ENCODE results near the gene FAM83E.

FAM83E gene

DNA sequence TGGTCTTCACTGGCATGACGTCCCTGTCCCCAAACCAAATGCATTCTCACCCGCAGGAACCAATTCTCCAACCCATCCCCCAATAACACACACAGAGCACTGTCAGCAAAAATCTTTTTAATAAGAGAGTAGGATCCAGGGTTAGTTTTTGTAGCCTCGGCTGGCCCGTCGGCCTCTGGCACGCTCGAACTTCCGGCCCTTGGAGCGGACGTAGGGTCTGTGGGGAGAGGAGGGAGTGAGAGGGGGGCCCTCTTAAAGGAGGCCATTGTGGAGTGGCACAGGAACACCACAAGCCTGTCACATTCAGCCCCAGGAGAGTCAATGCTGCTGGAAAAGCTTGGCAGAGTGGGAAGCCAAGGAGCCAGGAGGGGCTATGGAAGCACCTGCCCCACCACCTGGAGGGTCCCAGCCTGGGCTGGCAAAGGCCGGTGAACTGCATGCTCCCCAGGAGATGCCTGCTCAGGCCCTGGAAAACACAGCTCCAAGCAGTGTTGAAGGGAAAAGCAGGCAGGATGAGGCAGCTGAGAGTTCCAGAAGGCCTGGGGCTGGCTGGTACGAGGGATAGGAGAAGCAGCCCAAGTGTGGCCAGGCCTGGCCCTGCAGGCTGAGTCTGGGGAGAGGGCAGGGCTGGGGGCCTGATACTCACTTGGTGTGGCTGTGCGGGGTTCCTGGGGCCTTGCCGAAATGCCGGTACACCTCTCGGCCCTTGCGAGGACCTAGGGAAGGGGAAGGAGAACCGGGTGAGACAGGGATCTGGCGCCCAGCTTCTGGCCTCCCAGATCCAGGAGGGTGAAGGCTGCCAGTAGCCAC, 560 bp upstream of the FAM83E start:
- TF ChIP-seq POLR2A (IDR thresholded peaks at IDR 0.05; ENCODE audit: low read depth, low read length) (no peak), TAF1 (IDR thresholded peaks at IDR 0.05; ENCODE audit: borderline replicate concordance, low read depth, low read length) (no peak), POLR2AphosphoS5 (IDR thresholded peaks at IDR 0.05; ENCODE audit: low read depth, low read length) (no peak)
- DNase-seq (ENCODE audit: insufficient read length), result no peak
- no peak for FAIRE-seq

DNA sequence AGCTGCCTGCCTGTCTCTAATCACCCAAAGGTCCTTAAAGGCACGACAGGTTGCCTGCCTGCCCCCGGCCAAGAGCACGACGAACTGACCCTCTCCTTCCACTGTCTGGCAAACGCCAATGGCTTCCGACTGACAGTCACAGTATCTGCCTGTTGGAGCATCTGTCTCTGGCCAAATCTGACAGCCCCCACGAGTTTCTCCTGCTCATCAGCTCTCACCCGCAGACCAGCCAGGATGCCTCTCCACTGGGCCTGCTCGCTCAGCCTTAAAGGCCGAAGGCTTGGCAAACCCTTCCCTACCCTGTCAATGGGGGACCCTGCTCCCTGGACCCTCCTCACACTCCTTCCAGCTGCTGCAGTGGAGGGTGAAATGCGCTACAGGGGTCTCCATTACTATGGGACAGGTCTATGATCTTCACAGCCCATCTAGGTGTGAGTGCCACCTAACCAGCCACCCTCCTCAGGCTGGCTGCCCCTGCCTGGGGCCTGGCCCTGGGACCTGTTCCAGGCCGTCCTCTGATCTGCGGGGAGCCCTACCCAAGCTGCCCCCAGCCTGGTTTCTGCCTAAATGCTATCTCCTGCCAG, 932 bp downstream of the FAM83E start:
- no peak for DNase-seq (ENCODE audit: insufficient read length)
- FAIRE-seq, result no peak
- TF ChIP-seq POLR2AphosphoS5 (IDR thresholded peaks at IDR 0.05; ENCODE audit: low read depth, low read length) (peak; percentile 72), POLR2A (IDR thresholded peaks at IDR 0.05; ENCODE audit: low read depth, low read length) (no peak)

DNA sequence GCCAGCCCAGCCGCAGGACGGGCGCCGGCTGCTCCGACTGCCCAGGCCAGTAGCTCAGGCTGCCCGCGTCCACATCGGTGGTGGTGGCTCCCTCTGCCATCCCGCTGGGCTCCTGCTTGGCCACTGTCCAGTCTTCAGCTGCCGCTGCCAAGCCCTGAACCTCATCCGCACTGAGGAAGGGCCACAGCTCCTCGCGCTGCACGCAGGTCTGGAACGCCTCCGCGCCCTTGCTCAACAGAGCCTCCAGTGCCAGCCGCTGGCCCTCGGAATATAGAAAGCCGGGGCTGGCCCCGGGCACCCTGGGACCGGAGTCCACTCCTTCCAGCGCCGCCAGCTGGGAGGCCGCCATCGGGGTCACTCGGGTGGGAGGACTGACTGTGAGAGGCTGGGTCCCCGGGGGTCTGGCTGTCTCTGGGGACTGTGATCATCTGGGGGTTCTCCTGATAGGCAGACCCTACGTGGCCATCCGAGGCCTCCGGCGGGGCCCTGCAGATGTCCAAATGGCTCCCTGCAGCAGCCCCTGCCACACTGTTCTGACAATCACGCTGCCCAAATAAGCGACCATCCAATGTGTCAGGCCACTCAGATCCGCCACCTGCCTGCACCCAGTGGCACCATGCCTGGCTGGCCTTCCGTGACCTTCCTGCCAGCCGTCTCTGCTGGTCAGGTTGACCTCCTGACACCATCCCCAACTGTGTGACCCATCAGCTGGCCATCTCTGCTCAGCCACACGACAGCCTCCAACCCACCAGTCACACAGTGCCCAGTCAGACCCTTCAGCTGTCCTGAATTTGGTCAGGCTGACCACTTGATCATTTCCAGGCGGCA, 1.6 kb downstream of the FAM83E start:
- DNase-seq (ENCODE audit: insufficient read length) (no peak), FAIRE-seq (no peak)
- TF ChIP-seq POLR2A (IDR thresholded peaks at IDR 0.05; ENCODE audit: low read depth, low read length) (no peak), TAF1 (IDR thresholded peaks at IDR 0.05; ENCODE audit: borderline replicate concordance, low read depth, low read length) (no peak), POLR2AphosphoS5 (IDR thresholded peaks at IDR 0.05; ENCODE audit: low read depth, low read length) (no peak)

DNA sequence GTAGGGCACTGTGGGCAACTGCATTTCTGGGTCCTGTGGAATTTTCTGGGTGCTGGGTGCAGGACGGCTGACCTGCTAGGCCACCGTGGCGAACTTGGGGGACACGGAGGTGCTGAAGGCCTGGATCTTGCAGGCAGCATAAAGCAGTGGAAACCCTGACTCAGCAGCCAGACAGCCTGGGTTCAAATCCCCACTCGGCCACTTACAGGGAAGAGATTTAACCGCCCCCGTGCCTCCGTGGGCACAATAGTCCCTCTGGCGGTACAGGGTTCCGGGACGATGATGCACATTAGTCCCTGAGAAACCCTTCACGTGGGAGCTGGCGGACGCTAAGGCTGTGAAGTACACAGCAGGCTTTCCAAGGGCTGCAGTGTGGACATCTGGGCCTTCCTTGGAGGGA, 3.0 kb downstream of the FAM83E start:
- TF ChIP-seq TAF1 (IDR thresholded peaks at IDR 0.05; ENCODE audit: borderline replicate concordance, low read depth, low read length) (no peak), POLR2AphosphoS5 (IDR thresholded peaks at IDR 0.05; ENCODE audit: low read depth, low read length) (no peak)
- FAIRE-seq (no peak), DNase-seq (ENCODE audit: insufficient read length) (no peak)

DNA sequence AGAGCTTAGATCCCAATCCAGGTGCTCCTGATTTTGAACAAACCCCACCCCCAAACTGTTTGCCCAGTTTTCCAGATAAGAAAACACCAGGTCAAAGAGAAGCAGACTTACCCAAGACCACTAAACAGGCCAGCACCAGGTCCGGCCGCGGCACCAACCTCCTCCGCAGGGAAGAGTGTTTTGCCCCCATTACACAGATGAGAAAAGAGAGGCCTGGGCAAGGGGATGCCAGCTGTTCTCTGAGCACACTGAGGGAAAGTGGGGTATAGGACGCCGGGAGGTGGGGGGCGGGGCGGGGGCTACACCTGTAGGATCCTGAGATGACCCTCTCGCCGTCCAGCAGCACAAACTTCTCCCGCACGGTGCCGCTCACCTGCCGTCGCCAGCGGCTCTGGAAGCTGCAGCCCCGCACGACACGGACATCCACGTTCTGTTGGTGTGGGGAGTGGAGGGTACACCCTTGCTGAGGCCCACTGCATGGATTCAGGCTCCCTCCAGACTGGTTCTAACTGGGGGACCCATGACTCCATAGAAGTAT, 5.2 kb downstream of the FAM83E start:
- no peak for FAIRE-seq
- no peak for DNase-seq (ENCODE audit: insufficient read length)
- TF ChIP-seq POLR2AphosphoS5 (IDR thresholded peaks at IDR 0.05; ENCODE audit: low read depth, low read length), result no peak
- TF ChIP-seq POLR2A (IDR thresholded peaks at IDR 0.05; ENCODE audit: low read depth, low read length), result no peak
- no peak for TF ChIP-seq TAF1 (IDR thresholded peaks at IDR 0.05; ENCODE audit: borderline replicate concordance, low read depth, low read length)

DNA sequence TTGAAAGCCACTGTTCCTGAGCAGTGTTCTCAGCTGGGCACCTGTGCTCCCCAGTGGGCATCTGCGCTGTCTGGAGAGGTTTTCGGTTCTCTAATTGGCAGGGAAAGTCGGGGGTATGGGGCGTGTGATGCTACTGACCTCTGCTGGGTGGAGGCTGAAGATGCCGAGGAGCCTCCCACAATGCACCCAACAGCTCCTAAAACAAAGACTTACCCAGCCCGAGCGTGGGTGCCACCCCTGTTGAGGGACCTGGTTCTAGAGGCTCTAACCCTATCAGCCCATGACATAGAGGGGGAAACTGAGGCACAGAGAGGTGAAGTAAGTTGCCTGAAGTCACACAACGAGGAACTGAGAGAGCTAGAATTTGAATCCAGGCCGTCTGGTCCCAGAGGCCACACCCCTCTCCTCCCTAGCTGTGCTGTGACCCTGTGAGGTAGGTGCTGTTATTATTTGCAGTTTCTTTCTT, 6.0 kb downstream of the FAM83E start:
- DNase-seq (ENCODE audit: insufficient read length) (peak; percentile 61), FAIRE-seq (peak; percentile 44)
- no peak for TF ChIP-seq POLR2A (IDR thresholded peaks at IDR 0.05; ENCODE audit: low read depth, low read length)
- TF ChIP-seq POLR2AphosphoS5 (IDR thresholded peaks at IDR 0.05; ENCODE audit: low read depth, low read length), result no peak
- TF ChIP-seq TAF1 (IDR thresholded peaks at IDR 0.05; ENCODE audit: borderline replicate concordance, low read depth, low read length), result no peak

DNA sequence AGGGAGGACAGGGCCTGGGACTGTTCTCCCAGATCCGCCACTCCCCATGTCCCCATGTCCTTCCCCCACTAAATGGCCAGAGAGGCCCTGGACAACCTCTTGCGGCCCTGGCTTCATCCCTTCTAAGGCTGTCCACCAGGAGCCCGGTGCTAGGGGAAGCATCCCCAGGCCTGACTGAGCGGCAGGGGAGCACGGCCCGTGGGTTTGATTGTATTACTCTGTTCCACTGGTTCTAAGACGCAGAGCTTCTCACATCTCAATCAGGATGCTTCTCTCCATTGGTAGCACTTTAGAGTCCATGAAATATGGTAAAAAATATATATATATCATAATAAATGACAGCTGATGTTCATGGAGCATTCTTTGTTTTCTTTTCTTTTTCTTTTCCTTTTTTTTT, 7.5 kb downstream of the FAM83E start:
- DNase-seq (ENCODE audit: insufficient read length) (no peak), FAIRE-seq (no peak)
- TF ChIP-seq POLR2AphosphoS5 (IDR thresholded peaks at IDR 0.05; ENCODE audit: low read depth, low read length) (no peak), TAF1 (IDR thresholded peaks at IDR 0.05; ENCODE audit: borderline replicate concordance, low read depth, low read length) (no peak), POLR2A (IDR thresholded peaks at IDR 0.05; ENCODE audit: low read depth, low read length) (no peak)

DNA sequence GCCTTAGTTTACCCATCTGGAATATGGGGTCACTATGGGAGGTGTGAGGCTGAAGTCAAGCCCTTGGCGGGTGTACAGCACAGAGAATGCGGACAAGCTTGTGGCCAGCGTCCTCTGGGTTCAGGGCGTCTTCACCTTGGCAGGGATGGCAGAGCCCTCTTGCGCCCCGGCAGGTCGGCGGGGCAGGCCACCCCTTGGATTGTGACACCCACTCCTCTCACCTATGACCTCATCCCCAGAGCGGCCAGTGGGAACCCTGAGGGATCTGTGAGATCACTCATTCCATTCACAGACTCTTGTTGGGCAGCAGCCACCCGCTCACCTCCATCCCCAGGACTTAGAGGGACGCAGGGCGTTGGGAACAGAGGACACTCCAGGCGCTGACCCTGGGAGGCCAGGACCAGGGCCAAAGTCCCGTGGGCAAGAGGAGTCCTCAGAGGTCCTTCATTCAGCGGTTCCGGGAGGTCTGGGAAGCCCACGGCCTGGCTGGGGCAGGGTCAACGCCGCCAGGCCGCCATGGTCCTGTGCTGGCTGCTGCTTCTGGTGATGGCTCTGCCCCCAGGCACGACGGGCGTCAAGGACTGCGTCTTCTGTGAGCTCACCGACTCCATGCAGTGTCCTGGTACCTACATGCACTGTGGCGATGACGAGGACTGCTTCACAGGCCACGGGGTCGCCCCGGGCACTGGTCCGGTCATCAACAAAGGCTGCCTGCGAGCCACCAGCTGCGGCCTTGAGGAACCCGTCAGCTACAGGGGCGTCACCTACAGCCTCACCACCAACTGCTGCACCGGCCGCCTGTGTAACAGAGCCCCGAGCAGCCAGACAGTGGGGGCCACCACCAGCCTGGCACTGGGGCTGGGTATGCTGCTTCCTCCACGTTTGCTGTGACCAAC, 8.2 kb downstream of the FAM83E start, which contains the start of gene SPACA4:
Gene SPACA4, plus strand, starts transcription at position 280 of the 896 bp plus-strand sequence. Its CDS starts 237 bp downstream, at position 517.
- TF ChIP-seq POLR2AphosphoS5 (IDR thresholded peaks at IDR 0.05; ENCODE audit: low read depth, low read length), result no peak
- TF ChIP-seq TAF1 (IDR thresholded peaks at IDR 0.05; ENCODE audit: borderline replicate concordance, low read depth, low read length), result no peak
- no peak for TF ChIP-seq POLR2A (IDR thresholded peaks at IDR 0.05; ENCODE audit: low read depth, low read length)
- FAIRE-seq, result no peak

DNA sequence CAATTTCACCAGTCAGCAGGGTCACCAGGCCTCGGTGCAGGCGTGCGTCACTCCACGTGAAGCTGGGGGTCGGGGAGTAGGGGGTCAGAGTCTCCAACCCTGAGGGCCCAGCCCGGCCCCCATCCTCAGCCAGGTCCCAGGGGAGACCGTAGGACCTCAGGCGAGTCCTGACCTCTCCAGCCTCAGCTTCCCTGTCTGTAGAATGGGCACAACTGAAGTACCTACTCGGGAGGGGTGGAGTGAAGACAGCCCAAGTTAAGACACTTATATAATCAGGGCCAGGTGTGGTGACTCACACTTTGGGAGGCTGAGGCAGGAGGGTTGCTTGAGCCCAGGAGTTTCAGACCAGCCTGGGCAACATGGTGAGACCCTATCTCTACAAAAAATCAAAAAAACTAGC, 11.0 kb downstream of the FAM83E start:
- FAIRE-seq (no peak), DNase-seq (ENCODE audit: insufficient read length) (no peak)
- TF ChIP-seq POLR2AphosphoS5 (IDR thresholded peaks at IDR 0.05; ENCODE audit: low read depth, low read length) (no peak), POLR2A (IDR thresholded peaks at IDR 0.05; ENCODE audit: low read depth, low read length) (no peak)

More for the DNA sequence above, 8.2 kb downstream of the FAM83E start, which contains the start of gene SPACA4:
- no peak for DNase-seq (ENCODE audit: insufficient read length)

DNA sequence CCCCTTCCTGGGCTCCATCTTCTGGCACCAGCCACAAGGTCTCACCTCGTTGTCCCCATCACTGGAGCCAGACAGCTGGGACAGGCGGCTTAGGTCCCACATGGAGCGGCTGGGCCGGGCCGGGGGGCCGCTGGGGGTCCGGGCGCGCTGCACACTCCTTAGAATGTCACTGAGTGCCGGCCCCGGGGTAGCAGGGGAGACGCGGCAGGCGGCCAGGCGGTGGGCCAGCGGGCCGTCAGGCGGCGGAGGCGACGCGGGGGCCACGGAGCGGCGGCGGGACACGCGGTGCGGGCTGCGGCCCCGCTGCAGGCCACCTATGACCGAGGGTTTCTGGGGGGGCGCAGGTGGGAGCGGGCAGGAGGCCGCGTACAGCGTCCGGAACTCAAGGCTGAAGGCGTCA, 11.4 kb downstream of the FAM83E start:
- DNase-seq (ENCODE audit: insufficient read length) (no peak), FAIRE-seq (no peak)
- no peak for TF ChIP-seq POLR2A (IDR thresholded peaks at IDR 0.05; ENCODE audit: low read depth, low read length)
- TF ChIP-seq TAF1 (IDR thresholded peaks at IDR 0.05; ENCODE audit: borderline replicate concordance, low read depth, low read length), result no peak
- no peak for TF ChIP-seq POLR2AphosphoS5 (IDR thresholded peaks at IDR 0.05; ENCODE audit: low read depth, low read length)

Measured in GM12892 (cell line).